DND-41 (cell line): ENCODE results near the gene LLGL2.
A peak's percentile ranks its signal among the peaks of the same experiment; 100 is the strongest.

Experiments used
- ATAC-seq: fragments of 200-7000 bp; cut with Tn5 transposase; 3 replicates; pipeline ENCODE4 v1.9.1; 2021; ENCODE audit warnings: low read depth; ENCODE audit not compliant: insufficient read depth
- DNase-seq: peaks from one replicate; pipeline ENCODE4 v3.0.0-alpha.2; 2020
- H2AFZ ChIP-seq: 2 replicates; pipeline ENCODE4 v1.6.0; 2012; ENCODE audit warnings: low read depth, low read length
- H3K27ac ChIP-seq: 2 replicates; pipeline ENCODE4 v1.5.1; 2012; ENCODE audit warnings: low read length, inconsistent platforms
- H3K27me3 ChIP-seq: fragments of 200-600 bp; sonication (generic); 2 replicates; pipeline ENCODE4 v1.6.0; 2012; ENCODE audit warnings: low read length, mild to moderate bottlenecking, inconsistent platforms; ENCODE audit not compliant: insufficient read depth, poor library complexity
- H3K36me3 ChIP-seq: 2 replicates; pipeline ENCODE4 v1.5.1; 2012; ENCODE audit warnings: low read length, inconsistent platforms; ENCODE audit not compliant: insufficient read depth
- H3K4me1 ChIP-seq: 2 replicates; pipeline ENCODE4 v1.5.1; 2012; ENCODE audit warnings: mild to moderate bottlenecking, low read length; ENCODE audit not compliant: insufficient read depth
- H3K4me2 ChIP-seq: 2 replicates; pipeline ENCODE4 v1.6.0; 2012; ENCODE audit warnings: mild to moderate bottlenecking, moderate library complexity, low read length, inconsistent platforms; ENCODE audit not compliant: insufficient read depth
- H3K4me3 ChIP-seq, 2 experiments: fragments of 200-600 bp in 1 of 2; shearing (Covaris generic) in 1 of 2; 2 replicates each; pipeline ENCODE4 v1.5.1; 2012 to 2016; ENCODE audit warnings: inconsistent platforms in 2 of 2, low read length in 2 of 2, mild to moderate bottlenecking in 2 of 2, low read depth in 1 of 2, moderate library complexity in 1 of 2
- H3K79me2 ChIP-seq: 2 replicates; pipeline ENCODE4 v1.6.0; 2012; ENCODE audit warnings: low read length, inconsistent platforms; ENCODE audit not compliant: insufficient read depth
- H3K9ac ChIP-seq: 2 replicates; pipeline ENCODE4 v1.6.0; 2012; ENCODE audit warnings: low read depth, mild to moderate bottlenecking, inconsistent platforms, low read length, moderate library complexity
- H3K9me3 ChIP-seq: 2 replicates; pipeline ENCODE4 v1.5.1; 2012; ENCODE audit warnings: low read length, moderate library complexity, mild to moderate bottlenecking, inconsistent platforms; ENCODE audit not compliant: insufficient read depth, severe bottlenecking
- H4K20me1 ChIP-seq: 2 replicates; pipeline ENCODE4 v1.6.0; 2012; ENCODE audit warnings: low read length; ENCODE audit not compliant: insufficient read depth
- CTCF ChIP-seq: IDR thresholded peaks from 2 replicates; pipeline ENCODE4 v1.5.1; 2012; ENCODE audit warnings: borderline replicate concordance, low read length, moderate library complexity, mild to moderate bottlenecking; ENCODE audit not compliant: poor library complexity, severe bottlenecking; ENCODE audit errors: extremely low read depth
- EZH2 ChIP-seq: IDR thresholded peaks from 3 replicates; pipeline ENCODE4 v1.6.1; 2012; ENCODE audit warnings: borderline replicate concordance, low read depth, mild to moderate bottlenecking, moderate library complexity, low read length, inconsistent platforms; ENCODE audit not compliant: severe bottlenecking

The LLGL2 gene

GRCh38 chr17:75596320-75597087 is 71.0 kb downstream of the LLGL2 start:
- H4K20me1 ChIP-seq: 0 out of 2 replicates have a peak, but pooled peaks cover 4% of the 10 kb centered on the region
- TF ChIP-seq EZH2: no peak
- no peak overlapping the region for H3K9ac ChIP-seq

GRCh38 chr17:75601057-75601987 is 75.8 kb downstream of the LLGL2 start:
- Histone ChIP-seq H3K27me3 (no peaks in the 10 kb centered on the region), H3K4me1 (no peaks in the 10 kb centered on the region), H3K9ac (no peak overlapping the region), H3K4me2 (no peak overlapping the region), H3K27ac (no peak overlapping the region), H3K4me3 (no peak overlapping the region), H3K36me3 (no peaks in the 10 kb centered on the region), H3K9me3 (no peaks in the 10 kb centered on the region), H4K20me1 (no peaks in the 10 kb centered on the region), H3K79me2 (no peaks in the 10 kb centered on the region), H2AFZ (no peak overlapping the region)
- TF ChIP-seq EZH2 (no peak), CTCF (peak; percentile 71)
- DNase-seq (peak; percentile 60), ATAC-seq (peak; percentile 85)

More at GRCh38 chr17:75596320-75597087, 71.0 kb downstream of the LLGL2 start:
- H3K9me3 ChIP-seq: no peaks in the 10 kb centered on the region
- H3K4me2 ChIP-seq: no peak overlapping the region
- no peaks in the 10 kb centered on the region for H3K27me3 ChIP-seq
- H3K27ac ChIP-seq: no peak overlapping the region
- no peak overlapping the region for H2AFZ ChIP-seq
- no peak overlapping the region for H3K4me3 ChIP-seq
- no peak for ATAC-seq
- no peaks in the 10 kb centered on the region for H3K79me2 ChIP-seq
- no peak for DNase-seq
- no peaks in the 10 kb centered on the region for H3K4me1 ChIP-seq
- H3K36me3 ChIP-seq: no peaks in the 10 kb centered on the region

- no peaks in the 10 kb centered on the region for H3K9me3 ChIP-seq
- H3K36me3 ChIP-seq: no peaks in the 10 kb centered on the region
- no peak for TF ChIP-seq EZH2
- TF ChIP-seq CTCF: no peak
- no peak overlapping the region for H2AFZ ChIP-seq
- H3K27ac ChIP-seq: no peak overlapping the region
- H3K4me1 ChIP-seq: no peaks in the 10 kb centered on the region
- H3K27me3 ChIP-seq: no peaks in the 10 kb centered on the region
- no peak overlapping the region for H3K4me3 ChIP-seq
- DNase-seq (no peak), ATAC-seq (no peak)
- no peak overlapping the region for H3K9ac ChIP-seq
- no peak overlapping the region for H3K4me2 ChIP-seq
- no peaks in the 10 kb centered on the region for H4K20me1 ChIP-seq
- H3K79me2 ChIP-seq: no peaks in the 10 kb centered on the region
Observed at GRCh38 chr17:75602644-75603043, 77.1 kb downstream of the LLGL2 start.

GRCh38 chr17:75603123-75603522 is 77.6 kb downstream of the LLGL2 start:
- H3K36me3 ChIP-seq: no peaks in the 10 kb centered on the region
- H2AFZ ChIP-seq: no peak overlapping the region
- no peaks in the 10 kb centered on the region for H3K27me3 ChIP-seq
- no peaks in the 10 kb centered on the region for H3K79me2 ChIP-seq
- no peaks in the 10 kb centered on the region for H4K20me1 ChIP-seq
- DNase-seq: no peak
- no peak overlapping the region for H3K27ac ChIP-seq
- H3K4me2 ChIP-seq: no peak overlapping the region
- H3K9ac ChIP-seq: no peak overlapping the region
- no peaks in the 10 kb centered on the region for H3K9me3 ChIP-seq
- H3K4me3 ChIP-seq: no peak overlapping the region
- TF ChIP-seq EZH2 (no peak), CTCF (no peak)
- peak; percentile 14; the same call in 1 of the 3 replicates for ATAC-seq
- no peaks in the 10 kb centered on the region for H3K4me1 ChIP-seq
